Liver (tissue), 9 donors: ENCODE measurements around the gene TANC2. TPM values are rescaled to one million over a fixed set of nuclear protein-coding genes. Genes with fewer than 3 reads are reported as not detected.

Experiments
- DNase-seq: peaks from one replicate; pipeline ENCODE4 v3.0.0-alpha.2; 2017; ENCODE audit warnings: low spot score
- H3K27ac ChIP-seq, 2 donors: one replicate each; pipeline ENCODE4 v1.7.0; 2013; ENCODE audit warnings: inconsistent platforms in 2 of 2, low read length in 2 of 2, control low read depth in 1 of 2, low read depth in 1 of 2, mild to moderate bottlenecking in 1 of 2
- H3K27me3 ChIP-seq, 4 donors: one replicate each; pipeline versions ENCODE4 v1.6.1 to v1.7.0; 2013; ENCODE audit warnings: low read length in 3 of 4, inconsistent platforms in 1 of 4, mild to moderate bottlenecking in 1 of 4, moderate library complexity in 1 of 4; ENCODE audit not compliant: control insufficient read depth in 4 of 4, insufficient read depth in 4 of 4
- H3K36me3 ChIP-seq, 4 donors: one replicate each; pipeline versions ENCODE4 v1.6.1 to v1.7.0; 2013; ENCODE audit warnings: low read length in 3 of 4, mild to moderate bottlenecking in 3 of 4, low read depth in 1 of 4, moderate library complexity in 1 of 4; ENCODE audit not compliant: control insufficient read depth in 4 of 4, insufficient read depth in 3 of 4
- H3K4me1 ChIP-seq, 4 donors: one replicate each; pipeline versions ENCODE4 v1.6.1 to v1.7.0; 2013; ENCODE audit warnings: low read length in 3 of 4, mild to moderate bottlenecking in 3 of 4, moderate library complexity in 1 of 4; ENCODE audit not compliant: control insufficient read depth in 4 of 4, insufficient read depth in 4 of 4
- H3K4me3 ChIP-seq, 3 donors: one replicate each; pipeline versions ENCODE4 v1.6.1 to v1.7.0; 2013; ENCODE audit warnings: low read length in 3 of 3, control low read depth in 1 of 3, low read depth in 1 of 3, mild to moderate bottlenecking in 1 of 3
- H3K9ac ChIP-seq, 2 donors: one replicate each; pipeline ENCODE4 v1.7.0; 2013; ENCODE audit warnings: low read length in 2 of 2, mild to moderate bottlenecking in 2 of 2, moderate library complexity in 2 of 2, control low read depth in 1 of 2, low read depth in 1 of 2
- H3K9me3 ChIP-seq, 4 donors: one replicate each; pipeline versions ENCODE4 v1.6.1 to v1.7.0; 2013; ENCODE audit warnings: low read length in 3 of 4; ENCODE audit not compliant: control insufficient read depth in 4 of 4
- ATF3 ChIP-seq: IDR thresholded peaks from 2 replicates; pipeline ENCODE4 v1.6.1; 2016; ENCODE audit warnings: antibody characterized with exemption
- EGR1 ChIP-seq, 2 donors: IDR thresholded peaks; 2 replicates each; pipeline ENCODE4 v1.6.1; 2016 to 2018; ENCODE audit warnings: antibody characterized with exemption in 2 of 2, low read depth in 2 of 2
- FOXA1 ChIP-seq: IDR thresholded peaks from 2 replicates; pipeline ENCODE4 v1.6.1; 2016; ENCODE audit warnings: antibody characterized with exemption
- FOXA2 ChIP-seq: IDR thresholded peaks from 2 replicates; pipeline ENCODE4 v1.6.1; 2016; ENCODE audit warnings: antibody characterized with exemption
- GABPA ChIP-seq, 2 donors: IDR thresholded peaks in 1 of 2; conservative IDR thresholded peaks in 1 of 2; 2 replicates each; pipeline ENCODE4 v1.6.1; 2016; ENCODE audit warnings: antibody characterized with exemption in 2 of 2, mild to moderate bottlenecking in 1 of 2, moderate library complexity in 1 of 2
- HNF4G ChIP-seq: IDR thresholded peaks from 2 replicates; pipeline ENCODE4 v1.6.1; 2016; ENCODE audit warnings: antibody characterized with exemption
- NR2F2 ChIP-seq: IDR thresholded peaks from 2 replicates; pipeline ENCODE4 v1.6.1; 2016; ENCODE audit warnings: antibody characterized with exemption
- RAD21 ChIP-seq, 2 donors: IDR thresholded peaks; 2 replicates each; pipeline ENCODE4 v1.6.1; 2016; ENCODE audit warnings: antibody characterized with exemption in 2 of 2, mild to moderate bottlenecking in 2 of 2
- RXRA ChIP-seq, 2 donors: IDR thresholded peaks; 2 replicates each; pipeline ENCODE4 v1.6.1; 2017 to 2018; ENCODE audit warnings: antibody characterized with exemption in 2 of 2, mild to moderate bottlenecking in 1 of 2
- SP1 ChIP-seq: IDR thresholded peaks from 2 replicates; pipeline ENCODE4 v1.6.1; 2018; ENCODE audit warnings: antibody characterized with exemption, mild to moderate bottlenecking
- YY1 ChIP-seq: IDR thresholded peaks from 2 replicates; pipeline ENCODE4 v1.6.1; 2016; ENCODE audit warnings: antibody characterized with exemption, mild to moderate bottlenecking
- WGBS: extraction: QIAGEN DNeasy Blood & Tissue Kit; methylation state at CpG from one replicate; pipeline ENCODE4 v1.1.7; 2013; 5-methylcytosine and 5-hydroxymethylcytosine counted together
- polyA plus RNA-seq, 2 donors: library from polyadenylated mRNA; stranded (reverse) in 1 of 2; unstranded in 1 of 2; fragments of 200-250 nt in 1 of 2; fragments of >200 nt in 1 of 2; fragmentation: Nextera tagmentation in 1 of 2; extraction: Ambion mirVana in 1 of 2; gene quantifications; one replicate each; pipeline versions ENCODE4 v1.2.1 to v1.2.3, GENCODE V29; 2013 to 2015
- total RNA-seq, 2 donors: library from RNA; depleted of rRNA; stranded (reverse); fragments of >200 nt; gene quantifications; one replicate each; pipeline ENCODE4 v1.2.3, GENCODE V29; 2014
- TF ChIP-seq, protein P1 (sequence below): fragments of 150-350 bp; IDR thresholded peaks from 2 replicates; pipeline ENCODE4 v1.5.1; 2017; ENCODE audit warnings: improper control_type of control experiment, low read depth, low read length; ENCODE audit not compliant: missing input control
- TF ChIP-seq, protein P2 (sequence below): IDR thresholded peaks from 2 replicates; pipeline ENCODE4 v1.6.1; 2016; ENCODE audit warnings: antibody characterized with exemption, mild to moderate bottlenecking
- donor health status: healthy.
- donor health status: healthy.
- donor health status: healthy.
- donor health status: healthy.
- donor health status: healthy.

The TANC2 gene
- total and polyA plus RNA-seq, 4 donors: 1.2 to 7.7 (median 4.1) TPM

- TF ChIP-seq NR2F2: no peak
Observed at GRCh38 chr17:62965174-62965685, 805 bp upstream of the TANC2 start (continued).

DNA sequence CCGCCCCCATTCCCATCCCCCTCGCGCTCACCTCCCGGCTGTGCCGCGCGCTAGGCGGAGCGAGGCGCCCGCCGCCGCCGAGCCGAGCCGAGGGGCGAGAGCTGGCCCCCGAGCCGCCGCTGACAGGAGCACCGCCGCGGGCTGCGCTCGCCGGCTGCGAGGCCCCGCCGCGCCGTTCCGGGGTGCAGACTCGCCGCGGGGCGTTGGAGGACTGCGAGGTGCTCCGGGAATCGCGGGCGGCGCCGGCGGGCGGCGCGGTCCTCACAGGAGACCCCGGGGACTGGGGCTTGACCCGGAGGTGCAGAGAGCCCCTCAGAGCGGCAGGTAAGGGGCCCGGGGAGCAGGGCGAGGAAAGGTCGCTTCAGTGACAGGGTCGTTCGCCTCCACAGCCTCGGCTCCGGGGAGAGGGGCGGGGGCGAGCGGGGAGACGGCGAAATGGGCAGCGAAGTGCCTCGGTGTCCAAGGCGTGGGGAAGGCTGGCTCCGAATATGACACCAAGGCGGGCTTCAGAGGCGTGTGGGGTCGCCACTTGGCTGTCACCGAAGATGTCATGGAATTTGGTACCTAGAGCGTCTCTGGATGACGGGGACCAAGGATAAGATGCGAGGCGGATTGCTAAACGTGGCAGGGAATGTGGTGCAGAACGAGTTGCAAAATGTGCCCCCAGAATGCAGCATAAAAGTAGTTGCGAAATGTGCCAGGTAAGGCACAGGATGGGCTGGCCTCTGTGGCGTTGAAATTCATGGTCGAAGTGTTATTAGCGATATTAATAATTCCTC is 580 bp downstream of the TANC2 start:
- WGBS: under 1% methylated on average over 80 of the region's 80 CpGs
- H3K27me3 ChIP-seq: no peaks in the 10 kb centered on the region
- no peak for TF ChIP-seq RAD21 (IDR thresholded peaks at IDR 0.05)
- peaks cover 0 to 19% (median 13%) of the 10 kb centered on the region in 4 donors for H3K4me1 ChIP-seq
- no peaks in the 10 kb centered on the region for H3K36me3 ChIP-seq
- H3K27ac ChIP-seq: peak overlapping the region in 1 of 2 donors; percentile 12
- peak; percentile 66 for DNase-seq
- H3K4me3 ChIP-seq: peak overlapping the region; percentile 63 to 98 (median 82)
- peak overlapping the region in 1 of 2 donors; percentile 54 for H3K9ac ChIP-seq
- H3K9me3 ChIP-seq: no peaks in the 10 kb centered on the region

DNA sequence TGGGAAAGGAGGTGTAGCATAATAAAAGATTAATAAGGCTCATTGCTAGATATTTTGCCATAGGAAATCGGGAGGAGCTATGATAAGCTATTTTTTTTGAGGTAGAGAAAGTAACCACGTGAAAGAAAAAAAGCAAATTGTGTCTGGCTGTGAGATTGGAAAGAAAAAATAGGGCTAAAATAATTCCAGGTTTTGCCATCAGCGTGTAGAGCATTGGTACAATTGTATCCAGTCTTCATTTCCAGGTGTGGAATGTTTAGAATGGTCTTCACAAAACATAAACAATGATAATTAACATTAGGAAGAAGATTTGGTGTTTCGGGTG is 1.1 kb downstream of the TANC2 start:
- 21% methylated on average over 4 of the region's 4 CpGs for WGBS
- no peak for DNase-seq
- peak overlapping the region; percentile 63 to 98 (median 82) for H3K4me3 ChIP-seq
- H3K27ac ChIP-seq: no peak overlapping the region
- no peaks in the 10 kb centered on the region for H3K9me3 ChIP-seq
- TF ChIP-seq YY1 (no peak), NR2F2 (no peak), EGR1 (IDR thresholded peaks at IDR 0.05; ENCODE audit: low read depth in 2 of 2) (no peak), RAD21 (IDR thresholded peaks at IDR 0.05) (no peak), SP1 (no peak), FOXA1 (no peak), GABPA (IDR thresholded peaks at IDR 0.05 in 1 of 2, conservative IDR thresholded peaks at IDR 0.05 in 1 of 2) (no peak), HNF4G (no peak)
- TF ChIP-seq, protein P1, sequence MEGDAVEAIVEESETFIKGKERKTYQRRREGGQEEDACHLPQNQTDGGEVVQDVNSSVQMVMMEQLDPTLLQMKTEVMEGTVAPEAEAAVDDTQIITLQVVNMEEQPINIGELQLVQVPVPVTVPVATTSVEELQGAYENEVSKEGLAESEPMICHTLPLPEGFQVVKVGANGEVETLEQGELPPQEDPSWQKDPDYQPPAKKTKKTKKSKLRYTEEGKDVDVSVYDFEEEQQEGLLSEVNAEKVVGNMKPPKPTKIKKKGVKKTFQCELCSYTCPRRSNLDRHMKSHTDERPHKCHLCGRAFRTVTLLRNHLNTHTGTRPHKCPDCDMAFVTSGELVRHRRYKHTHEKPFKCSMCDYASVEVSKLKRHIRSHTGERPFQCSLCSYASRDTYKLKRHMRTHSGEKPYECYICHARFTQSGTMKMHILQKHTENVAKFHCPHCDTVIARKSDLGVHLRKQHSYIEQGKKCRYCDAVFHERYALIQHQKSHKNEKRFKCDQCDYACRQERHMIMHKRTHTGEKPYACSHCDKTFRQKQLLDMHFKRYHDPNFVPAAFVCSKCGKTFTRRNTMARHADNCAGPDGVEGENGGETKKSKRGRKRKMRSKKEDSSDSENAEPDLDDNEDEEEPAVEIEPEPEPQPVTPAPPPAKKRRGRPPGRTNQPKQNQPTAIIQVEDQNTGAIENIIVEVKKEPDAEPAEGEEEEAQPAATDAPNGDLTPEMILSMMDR: no peak
- peaks cover 0 to 19% (median 13%) of the 10 kb centered on the region in 4 donors for H3K4me1 ChIP-seq
- H3K9ac ChIP-seq: peak overlapping the region in 1 of 2 donors; percentile 54
- H3K27me3 ChIP-seq: no peaks in the 10 kb centered on the region
- no peaks in the 10 kb centered on the region for H3K36me3 ChIP-seq

DNA sequence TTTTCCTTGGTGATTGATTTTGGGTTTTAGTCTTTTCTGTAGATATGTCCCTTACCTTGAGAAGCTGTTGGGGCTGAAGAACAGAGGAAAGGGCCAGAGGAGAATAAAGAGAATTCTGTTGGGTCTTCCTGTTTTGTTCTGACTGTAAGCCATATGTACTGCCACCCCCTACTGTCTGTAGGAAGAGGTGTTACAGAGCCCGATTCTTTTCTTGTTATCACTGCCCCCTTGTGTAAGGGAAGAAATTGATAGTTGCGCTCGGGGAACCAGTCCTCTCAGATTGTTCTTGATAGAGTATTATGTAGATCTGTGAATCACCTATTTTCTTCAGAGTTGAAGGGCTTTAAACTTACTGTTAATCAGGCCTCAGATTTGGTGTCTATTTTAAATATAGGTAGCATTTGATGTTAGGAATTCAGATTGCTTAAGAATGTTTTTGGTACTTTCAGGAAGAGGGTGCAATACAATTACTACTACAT is 2.4 kb downstream of the TANC2 start:
- Histone ChIP-seq H3K4me3 (no peak overlapping the region), H3K9ac (no peak overlapping the region)
- DNase-seq: no peak

More for the DNA sequence above, 2.4 kb downstream of the TANC2 start:
- H3K9me3 ChIP-seq: no peaks in the 10 kb centered on the region
- TF ChIP-seq EGR1 (IDR thresholded peaks at IDR 0.05; ENCODE audit: low read depth in 2 of 2) (no peak), RAD21 (IDR thresholded peaks at IDR 0.05) (peak; percentile 86 to 92), FOXA2 (no peak), NR2F2 (peak; percentile 23), RXRA (IDR thresholded peaks at IDR 0.05) (no peak), YY1 (no peak), ATF3 (no peak), GABPA (IDR thresholded peaks at IDR 0.05 in 1 of 2, conservative IDR thresholded peaks at IDR 0.05 in 1 of 2) (peak in 1 of 2 donors; percentile 13)
- TF ChIP-seq, protein P2, sequence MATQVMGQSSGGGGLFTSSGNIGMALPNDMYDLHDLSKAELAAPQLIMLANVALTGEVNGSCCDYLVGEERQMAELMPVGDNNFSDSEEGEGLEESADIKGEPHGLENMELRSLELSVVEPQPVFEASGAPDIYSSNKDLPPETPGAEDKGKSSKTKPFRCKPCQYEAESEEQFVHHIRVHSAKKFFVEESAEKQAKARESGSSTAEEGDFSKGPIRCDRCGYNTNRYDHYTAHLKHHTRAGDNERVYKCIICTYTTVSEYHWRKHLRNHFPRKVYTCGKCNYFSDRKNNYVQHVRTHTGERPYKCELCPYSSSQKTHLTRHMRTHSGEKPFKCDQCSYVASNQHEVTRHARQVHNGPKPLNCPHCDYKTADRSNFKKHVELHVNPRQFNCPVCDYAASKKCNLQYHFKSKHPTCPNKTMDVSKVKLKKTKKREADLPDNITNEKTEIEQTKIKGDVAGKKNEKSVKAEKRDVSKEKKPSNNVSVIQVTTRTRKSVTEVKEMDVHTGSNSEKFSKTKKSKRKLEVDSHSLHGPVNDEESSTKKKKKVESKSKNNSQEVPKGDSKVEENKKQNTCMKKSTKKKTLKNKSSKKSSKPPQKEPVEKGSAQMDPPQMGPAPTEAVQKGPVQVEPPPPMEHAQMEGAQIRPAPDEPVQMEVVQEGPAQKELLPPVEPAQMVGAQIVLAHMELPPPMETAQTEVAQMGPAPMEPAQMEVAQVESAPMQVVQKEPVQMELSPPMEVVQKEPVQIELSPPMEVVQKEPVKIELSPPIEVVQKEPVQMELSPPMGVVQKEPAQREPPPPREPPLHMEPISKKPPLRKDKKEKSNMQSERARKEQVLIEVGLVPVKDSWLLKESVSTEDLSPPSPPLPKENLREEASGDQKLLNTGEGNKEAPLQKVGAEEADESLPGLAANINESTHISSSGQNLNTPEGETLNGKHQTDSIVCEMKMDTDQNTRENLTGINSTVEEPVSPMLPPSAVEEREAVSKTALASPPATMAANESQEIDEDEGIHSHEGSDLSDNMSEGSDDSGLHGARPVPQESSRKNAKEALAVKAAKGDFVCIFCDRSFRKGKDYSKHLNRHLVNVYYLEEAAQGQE: no peak
- TF ChIP-seq, protein P1: peak; percentile 79
- peaks cover 0 to 19% (median 13%) of the 10 kb centered on the region in 4 donors for H3K4me1 ChIP-seq
- no peaks in the 10 kb centered on the region for H3K36me3 ChIP-seq
- 2% methylated on average over 3 of the region's 3 CpGs for WGBS
- no peaks in the 10 kb centered on the region for H3K27me3 ChIP-seq
- H3K27ac ChIP-seq: no peak overlapping the region
